Measurements from ENCODE around the gene ENGASE. TPM values are rescaled to one million over a fixed set of nuclear protein-coding genes. Genes with fewer than 3 reads are reported as not detected.

The ENGASE gene
- total RNA-seq, 1 donor from 2014 or later: 11.5 TPM

DNA sequence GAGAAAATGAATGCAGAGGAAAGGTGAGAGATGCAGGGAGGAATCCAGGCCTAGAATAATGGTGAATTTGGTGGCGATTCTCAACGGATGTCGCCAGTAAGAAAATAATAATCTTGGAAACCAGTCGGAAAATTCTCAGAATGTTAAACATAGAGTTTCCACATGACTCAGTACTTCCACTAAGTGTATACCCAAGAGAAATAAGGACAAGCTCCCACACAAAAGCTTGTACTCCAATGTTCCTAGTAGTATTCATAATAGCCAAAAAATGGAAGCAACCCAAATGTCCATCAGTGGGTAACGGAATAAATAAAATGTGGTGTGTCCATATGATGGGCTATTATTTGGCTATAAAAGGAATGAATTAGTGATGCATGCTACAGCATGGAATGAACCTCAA is 19.4 kb upstream of the ENGASE start:
- no peaks in the 10 kb centered on the region for H3K79me2 ChIP-seq (ENCODE audit: insufficient read depth, low read length)
- H3K27me3 ChIP-seq (ENCODE audit: insufficient read depth, low read length): no peaks in the 10 kb centered on the region
- Mint-ChIP-seq H3K9me3 (ENCODE audit: unreplicated experiment) (peaks cover 15% of the 10 kb centered on the region), H3K27me3 (ENCODE audit: low read depth, unreplicated experiment) (peaks cover 7% of the 10 kb centered on the region), H3K27ac (ENCODE audit: unreplicated experiment) (no peak overlapping the region), H3K4me3 (ENCODE audit: unreplicated experiment) (no peak overlapping the region), H3K4me1 (ENCODE audit: low read depth, unreplicated experiment) (peaks cover 14% of the 10 kb centered on the region), H3K36me3 (ENCODE audit: low read depth, unreplicated experiment) (no peaks in the 10 kb centered on the region)
- no peak overlapping the region for H3K4me2 ChIP-seq (ENCODE audit: low read length)
- no peak overlapping the region for H2AFZ ChIP-seq (ENCODE audit: low read depth, low read length)
- no peak for FAIRE-seq
- TF ChIP-seq, protein P1, sequence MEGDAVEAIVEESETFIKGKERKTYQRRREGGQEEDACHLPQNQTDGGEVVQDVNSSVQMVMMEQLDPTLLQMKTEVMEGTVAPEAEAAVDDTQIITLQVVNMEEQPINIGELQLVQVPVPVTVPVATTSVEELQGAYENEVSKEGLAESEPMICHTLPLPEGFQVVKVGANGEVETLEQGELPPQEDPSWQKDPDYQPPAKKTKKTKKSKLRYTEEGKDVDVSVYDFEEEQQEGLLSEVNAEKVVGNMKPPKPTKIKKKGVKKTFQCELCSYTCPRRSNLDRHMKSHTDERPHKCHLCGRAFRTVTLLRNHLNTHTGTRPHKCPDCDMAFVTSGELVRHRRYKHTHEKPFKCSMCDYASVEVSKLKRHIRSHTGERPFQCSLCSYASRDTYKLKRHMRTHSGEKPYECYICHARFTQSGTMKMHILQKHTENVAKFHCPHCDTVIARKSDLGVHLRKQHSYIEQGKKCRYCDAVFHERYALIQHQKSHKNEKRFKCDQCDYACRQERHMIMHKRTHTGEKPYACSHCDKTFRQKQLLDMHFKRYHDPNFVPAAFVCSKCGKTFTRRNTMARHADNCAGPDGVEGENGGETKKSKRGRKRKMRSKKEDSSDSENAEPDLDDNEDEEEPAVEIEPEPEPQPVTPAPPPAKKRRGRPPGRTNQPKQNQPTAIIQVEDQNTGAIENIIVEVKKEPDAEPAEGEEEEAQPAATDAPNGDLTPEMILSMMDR (IDR thresholded peaks at IDR 0.05; ENCODE audit: insufficient read depth, low read depth, low read length): no peak
- TF ChIP-seq EZH2 (IDR thresholded peaks at IDR 0.05; ENCODE audit: insufficient read depth, low read length): no peak
- H3K9me3 ChIP-seq (ENCODE audit: insufficient read depth, low read depth, low read length): no peaks in the 10 kb centered on the region
- H3K36me3 ChIP-seq (ENCODE audit: insufficient read depth, low read length): no peaks in the 10 kb centered on the region
- H3K4me3 ChIP-seq (ENCODE audit: insufficient read depth, low read depth, low read length): no peak overlapping the region
- H4K20me1 ChIP-seq (ENCODE audit: insufficient read depth, low read length): no peaks in the 10 kb centered on the region
- H3K9ac ChIP-seq (ENCODE audit: low read length): no peak overlapping the region
- DNase-seq (ENCODE audit: low read depth): no peak
- H3K27ac ChIP-seq (ENCODE audit: low read depth, low read length): no peak overlapping the region
- no peaks in the 10 kb centered on the region for H3K4me1 ChIP-seq (ENCODE audit: insufficient read depth, low read length)

DNA sequence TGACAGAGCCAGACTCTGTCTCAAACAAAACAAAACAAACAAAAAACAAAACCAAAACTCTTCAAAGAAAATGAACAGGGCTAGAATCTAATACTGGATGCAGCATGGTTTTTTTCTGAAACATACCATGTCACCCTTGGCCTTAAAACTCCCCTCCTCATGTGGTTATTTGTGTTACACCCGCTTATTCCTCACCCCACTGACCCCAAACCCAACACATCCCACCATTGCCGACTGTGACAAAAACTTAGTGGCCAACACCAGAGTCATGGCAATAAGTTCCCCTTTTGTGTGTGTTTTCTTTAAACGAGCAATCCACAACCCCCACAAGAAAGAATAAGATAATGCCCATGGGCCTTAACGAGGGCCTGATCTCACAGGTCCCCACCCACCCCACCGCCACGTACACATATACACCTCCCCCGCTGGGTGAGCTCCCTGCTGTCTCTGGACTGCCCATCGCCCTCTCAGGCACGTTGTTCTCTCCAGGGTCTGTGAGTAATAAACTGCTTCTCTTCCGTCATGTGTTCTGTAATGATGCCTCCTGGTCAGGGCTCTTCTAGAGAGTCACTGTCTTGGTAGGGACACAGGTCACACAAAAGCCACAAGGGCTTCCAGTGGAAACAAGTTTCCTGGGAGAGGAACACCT is 16.8 kb upstream of the ENGASE start:
- Mint-ChIP-seq H3K36me3 (ENCODE audit: low read depth, unreplicated experiment) (no peaks in the 10 kb centered on the region), H3K4me1 (ENCODE audit: low read depth, unreplicated experiment) (peaks cover 9% of the 10 kb centered on the region), H3K27me3 (ENCODE audit: low read depth, unreplicated experiment) (peaks cover 2% of the 10 kb centered on the region), H3K27ac (ENCODE audit: unreplicated experiment) (no peak overlapping the region), H3K4me3 (ENCODE audit: unreplicated experiment) (no peak overlapping the region), H3K9me3 (ENCODE audit: unreplicated experiment) (peaks cover 18% of the 10 kb centered on the region)
- H3K27me3 ChIP-seq (ENCODE audit: insufficient read depth, low read length): no peaks in the 10 kb centered on the region
- no peak for DNase-seq (ENCODE audit: low read depth)
- H3K79me2 ChIP-seq (ENCODE audit: insufficient read depth, low read length): no peaks in the 10 kb centered on the region
- H3K4me2 ChIP-seq (ENCODE audit: low read length): no peak overlapping the region
- no peaks in the 10 kb centered on the region for H4K20me1 ChIP-seq (ENCODE audit: insufficient read depth, low read length)
- no peak overlapping the region for H2AFZ ChIP-seq (ENCODE audit: low read depth, low read length)
- H3K36me3 ChIP-seq (ENCODE audit: insufficient read depth, low read length): no peaks in the 10 kb centered on the region
- no peak overlapping the region for H3K9ac ChIP-seq (ENCODE audit: low read length)
- no peak for TF ChIP-seq EZH2 (IDR thresholded peaks at IDR 0.05; ENCODE audit: insufficient read depth, low read length)
- TF ChIP-seq, protein P1 (IDR thresholded peaks at IDR 0.05; ENCODE audit: insufficient read depth, low read depth, low read length): no peak
- no peak for FAIRE-seq
- no peaks in the 10 kb centered on the region for H3K4me1 ChIP-seq (ENCODE audit: insufficient read depth, low read length)
- H3K9me3 ChIP-seq (ENCODE audit: insufficient read depth, low read depth, low read length): no peaks in the 10 kb centered on the region
- H3K4me3 ChIP-seq (ENCODE audit: insufficient read depth, low read depth, low read length): no peak overlapping the region
- no peak overlapping the region for H3K27ac ChIP-seq (ENCODE audit: low read depth, low read length)

DNA sequence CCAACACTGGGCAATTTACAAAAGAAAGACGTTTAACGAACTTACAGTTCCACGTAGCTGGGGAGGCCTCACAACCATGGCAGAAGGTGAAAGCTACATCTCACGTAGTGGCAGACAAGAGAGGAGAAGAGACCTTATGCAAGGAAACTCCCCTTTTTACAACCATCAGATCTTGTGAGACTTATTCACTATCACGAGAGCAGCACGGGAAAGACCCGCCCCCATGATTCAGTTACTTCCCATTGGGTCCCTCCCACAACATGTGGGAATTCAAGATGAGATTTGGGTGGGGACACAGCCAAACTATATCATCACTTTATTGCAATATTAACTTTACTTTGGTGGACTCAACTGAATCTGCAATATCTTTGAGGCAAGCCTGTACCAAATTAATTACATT is 11.9 kb upstream of the ENGASE start:
- TF ChIP-seq, protein P1 (IDR thresholded peaks at IDR 0.05; ENCODE audit: insufficient read depth, low read depth, low read length): no peak
- no peak for TF ChIP-seq EZH2 (IDR thresholded peaks at IDR 0.05; ENCODE audit: insufficient read depth, low read length)
- Histone ChIP-seq H2AFZ (ENCODE audit: low read depth, low read length) (no peak overlapping the region), H3K27me3 (ENCODE audit: insufficient read depth, low read length) (peaks cover 3% of the 10 kb centered on the region), H3K36me3 (ENCODE audit: insufficient read depth, low read length) (no peaks in the 10 kb centered on the region), H3K4me3 (ENCODE audit: insufficient read depth, low read depth, low read length) (no peak overlapping the region), H3K4me2 (ENCODE audit: low read length) (no peak overlapping the region), H3K79me2 (ENCODE audit: insufficient read depth, low read length) (no peaks in the 10 kb centered on the region), H3K4me1 (ENCODE audit: insufficient read depth, low read length) (no peaks in the 10 kb centered on the region), H3K27ac (ENCODE audit: low read depth, low read length) (no peak overlapping the region), H3K9me3 (ENCODE audit: insufficient read depth, low read depth, low read length) (no peaks in the 10 kb centered on the region), H3K9ac (ENCODE audit: low read length) (no peak overlapping the region), H4K20me1 (ENCODE audit: insufficient read depth, low read length) (no peaks in the 10 kb centered on the region)
- DNase-seq (ENCODE audit: low read depth) (no peak), FAIRE-seq (no peak)
- H3K27ac Mint-ChIP-seq (ENCODE audit: unreplicated experiment): no peak overlapping the region
- H3K4me1 Mint-ChIP-seq (ENCODE audit: low read depth, unreplicated experiment): peaks cover 2% of the 10 kb centered on the region
- H3K27me3 Mint-ChIP-seq (ENCODE audit: low read depth, unreplicated experiment): peaks cover 4% of the 10 kb centered on the region
- peaks cover 5% of the 10 kb centered on the region for H3K9me3 Mint-ChIP-seq (ENCODE audit: unreplicated experiment)
- H3K36me3 Mint-ChIP-seq (ENCODE audit: low read depth, unreplicated experiment): no peaks in the 10 kb centered on the region
- H3K4me3 Mint-ChIP-seq (ENCODE audit: unreplicated experiment): no peak overlapping the region
